ENCODE data around the gene MED15.
"Not testable (repeated sequence)": the region's sequence is repeated elsewhere in the genome, so short reads cannot be mapped to it uniquely, and the experiment has no call there.

Gene MED15

GRCh38 chr22:20507253-20508066 is at the start of gene MED15:
MED15 (plus strand) TSS chr22:20507610; CDS start chr22:20507679, 69 bp downstream.
- peak; percentile 94 for DNase-seq (ENCODE audit: low spot score)

- no peak for DNase-seq (ENCODE audit: low spot score)
Observed at GRCh38 chr22:20458530-20459151, 48.8 kb upstream of the MED15 start.

- DNase-seq (ENCODE audit: low spot score): no peak
Observed at GRCh38 chr22:20459152-20459542, 48.3 kb upstream of the MED15 start.

- no peak for DNase-seq (ENCODE audit: low spot score)
Observed at GRCh38 chr22:20459862-20460261, 47.5 kb upstream of the MED15 start.

GRCh38 chr22:20463324-20464095 is 43.9 kb upstream of the MED15 start:
- no peak for DNase-seq (ENCODE audit: low spot score)

- no peak for DNase-seq (ENCODE audit: low spot score)
Observed at GRCh38 chr22:20464096-20464614, 43.3 kb upstream of the MED15 start.

GRCh38 chr22:20464912-20465758 is 42.3 kb upstream of the MED15 start:
- no peak for DNase-seq (ENCODE audit: low spot score)

GRCh38 chr22:20465759-20466077 is 41.7 kb upstream of the MED15 start:
- DNase-seq (ENCODE audit: low spot score): no peak

GRCh38 chr22:20466659-20467379 is 40.6 kb upstream of the MED15 start:
- no peak for DNase-seq (ENCODE audit: low spot score)

GRCh38 chr22:20469110-20469868 is 38.1 kb upstream of the MED15 start:
- no peak for DNase-seq (ENCODE audit: low spot score)

GRCh38 chr22:20470525-20470924 is 36.9 kb upstream of the MED15 start:
- not testable (repeated sequence) for DNase-seq (ENCODE audit: low spot score)

- DNase-seq (ENCODE audit: low spot score): no peak
Observed at GRCh38 chr22:20471126-20471833, 36.1 kb upstream of the MED15 start.

- no peak for DNase-seq (ENCODE audit: low spot score)
Observed at GRCh38 chr22:20472629-20473442, 34.6 kb upstream of the MED15 start.

- DNase-seq (ENCODE audit: low spot score): no peak
Observed at GRCh38 chr22:20475115-20475436, 32.3 kb upstream of the MED15 start.

GRCh38 chr22:20475569-20475968 is 31.8 kb upstream of the MED15 start:
- DNase-seq (ENCODE audit: low spot score): not testable (repeated sequence)

GRCh38 chr22:20478059-20478458 is 29.4 kb upstream of the MED15 start:
- not testable (repeated sequence) for DNase-seq (ENCODE audit: low spot score)

GRCh38 chr22:20479612-20480196 is 27.7 kb upstream of the MED15 start:
- no peak for DNase-seq (ENCODE audit: low spot score)

GRCh38 chr22:20483143-20483506 is 24.3 kb upstream of the MED15 start:
- not testable (repeated sequence) for DNase-seq (ENCODE audit: low spot score)

GRCh38 chr22:20483771-20484170 is 23.6 kb upstream of the MED15 start:
- DNase-seq (ENCODE audit: low spot score): no peak

Measured in RKO (cell line).